Right ventricle myocardium superior (tissue), 1 donor: ENCODE measurements around the gene SLC52A1. TPM values are rescaled to one million over a fixed set of nuclear protein-coding genes. Genes with fewer than 3 reads are reported as not detected.

Experiments
- ATAC-seq: fragments of 200-7000 bp; cut with Tn5 transposase; one replicate; pipeline ENCODE4 v1.9.1; 2020; ENCODE audit warnings: mild to moderate bottlenecking; ENCODE audit not compliant: poor library complexity
- DNase-seq: peaks from one replicate; pipeline ENCODE4 v3.0.0-alpha.2; 2020
- intact Hi-C: fragments of 100-400 bp; cut with DNase I; formaldehyde crosslinking; loops from one replicate; pipeline ENCODE4 v1.11.2; 2022
- total RNA-seq: library from RNA; stranded (reverse); fragmentation: NEBNext Ultra II Directional; extraction: Animal tissue kit (Norgen Biotek cat#: 25700); gene quantifications from one replicate; pipeline ENCODE4 v1.2.1, GENCODE V29; 2021
- donor health status: DM: no; HTN: yes; CAD: no; lungs with severe emphysema.

Gene SLC52A1
- total RNA-seq, 1 donor from 2014 or later, result not detected

- intact Hi-C loops, result no loop called here
- DNase-seq (peak; percentile 75), ATAC-seq (peak; percentile 23)
Measured at GRCh38 chr17:4998027-4998731, 37.0 kb downstream of the SLC52A1 start.

DNA sequence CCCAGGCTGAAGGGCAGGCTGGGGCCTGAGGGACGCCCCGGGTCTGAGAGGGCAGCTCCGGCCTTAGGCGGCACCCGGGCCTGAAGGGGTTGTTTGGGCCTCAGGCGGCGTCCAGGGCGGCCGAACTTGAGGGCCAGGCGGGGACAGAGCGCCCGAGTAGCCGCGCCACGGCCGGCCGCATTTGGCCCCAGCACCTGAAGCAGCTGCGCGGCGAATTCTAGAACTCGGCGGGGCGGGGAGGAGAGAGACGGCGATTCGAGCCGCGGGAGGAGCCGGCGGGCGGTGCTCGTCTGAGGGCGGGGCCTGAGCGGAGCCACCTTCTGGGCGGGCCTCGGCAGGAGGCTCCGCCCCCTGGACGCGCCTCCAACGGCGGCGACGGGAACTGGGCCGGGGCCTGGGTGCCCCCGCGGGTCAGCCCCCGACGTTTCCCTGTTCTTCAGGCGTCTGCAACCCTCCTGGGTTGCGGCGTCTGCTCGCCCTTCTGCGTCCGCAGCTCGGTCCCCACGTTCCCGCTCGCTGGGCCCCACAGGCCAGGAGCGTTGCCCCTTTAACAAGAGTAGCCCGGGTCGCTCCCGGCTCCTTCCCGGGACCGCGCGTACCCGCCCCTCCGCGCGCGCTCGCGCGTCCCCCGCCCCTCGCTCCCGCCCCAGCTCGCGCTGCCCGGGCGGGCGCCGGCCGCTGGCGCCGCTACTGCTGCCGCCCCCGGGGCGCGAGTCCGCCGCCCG is 37.8 kb downstream of the SLC52A1 start, which contains the start of the genes INCA1 and KIF1C:
Gene INCA1, minus strand, starts transcription at position 221 of the 725 bp plus-strand sequence. CDS start 3,085 bp downstream, outside the sequence.
Gene KIF1C, plus strand, starts transcription at position 649 of the 725 bp plus-strand sequence. CDS start 2,297 bp downstream, outside the sequence.
- DNase-seq (peak; percentile 97), ATAC-seq (peak; percentile 92)
- intact Hi-C loops, result no loop called here

- DNase-seq (no peak), ATAC-seq (no peak)
- intact Hi-C loops, result no loop called here
Measured at GRCh38 chr17:4994081-4994595, 41.1 kb downstream of the SLC52A1 start.

GRCh38 chr17:4987767-4988567 is 47.3 kb downstream of the SLC52A1 start:
- DNase-seq, result peak; percentile 53
- peak; percentile 17 for ATAC-seq
- intact Hi-C loops, result no loop called here

DNA sequence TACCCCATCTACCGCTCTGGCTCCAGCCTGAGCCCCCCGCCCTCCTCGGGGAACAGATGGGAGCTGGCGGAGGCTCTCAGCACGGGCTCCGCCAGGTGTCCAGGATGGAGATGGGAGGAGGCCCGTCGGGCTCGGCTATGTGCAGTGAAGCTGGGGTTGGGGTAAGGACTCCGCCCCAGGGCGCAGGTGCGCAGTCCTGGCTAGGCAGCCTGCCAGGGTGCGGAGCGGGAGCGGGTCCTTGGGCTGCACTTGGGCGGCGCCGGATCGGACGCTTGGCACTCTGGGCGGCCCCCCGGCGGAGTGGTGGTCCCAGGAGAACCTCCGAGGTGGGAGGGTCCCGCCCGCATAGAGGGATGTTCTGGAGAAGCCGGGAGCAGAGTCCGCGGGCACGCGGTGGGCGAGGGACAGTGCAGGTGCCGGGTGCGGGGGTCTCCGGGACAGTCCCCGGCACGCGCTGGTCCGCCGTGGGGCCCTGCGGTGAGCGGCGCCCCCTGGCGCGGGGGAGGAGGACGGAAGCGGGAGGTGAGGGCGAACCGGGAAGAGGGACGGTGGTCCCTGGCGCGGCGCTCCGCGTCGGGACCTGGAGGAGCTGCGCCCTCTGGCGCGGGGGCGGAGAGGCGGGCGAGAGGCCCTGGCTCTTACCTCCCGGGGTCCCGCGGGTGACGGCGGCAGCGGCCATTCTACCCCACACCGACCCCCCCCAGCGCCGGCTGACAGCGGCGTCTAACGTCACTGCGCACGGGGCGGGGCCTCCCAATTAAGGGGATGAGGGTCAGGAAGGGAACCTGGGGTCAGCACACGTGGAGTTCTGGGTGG is 48.1 kb downstream of the SLC52A1 start, which contains the start of gene CAMTA2:
Gene CAMTA2, minus strand, starts transcription at position 725 of the 816 bp plus-strand sequence. CDS start 1,453 bp downstream, outside the sequence.
- intact Hi-C loops, result no loop called here
- DNase-seq (peak; percentile 96), ATAC-seq (peak; percentile 97)

DNA sequence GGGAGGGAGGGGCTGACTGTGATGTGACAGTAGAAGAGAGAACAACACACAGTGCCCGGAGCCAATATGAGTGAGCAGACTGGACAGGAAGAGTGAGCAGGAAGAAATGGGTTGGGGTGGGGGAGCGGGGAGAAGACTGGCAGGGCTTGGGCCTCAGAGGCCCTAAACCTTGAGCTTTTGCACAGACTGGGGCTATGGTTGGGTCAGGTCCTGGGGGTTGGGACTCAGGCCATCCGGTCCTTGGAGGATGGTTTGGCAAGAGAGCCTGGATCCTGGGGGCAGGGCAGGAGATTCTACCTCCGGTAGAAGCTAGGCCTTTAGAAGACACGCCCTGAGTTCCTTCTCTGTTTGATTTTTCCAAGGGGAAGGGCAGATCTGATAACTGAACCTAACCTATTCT is 48.8 kb downstream of the SLC52A1 start:
- ATAC-seq, result no peak

More for the DNA sequence above, 48.8 kb downstream of the SLC52A1 start:
- intact Hi-C loops, result no loop called here
- no peak for DNase-seq

Other genes with a start within 250 kb of the SLC52A1 start
- 0.62 TPM for gene VMO1, start 249.1 kb downstream of the SLC52A1 start, total RNA-seq
- not detected for gene GLTPD2, start 246.5 kb downstream of the SLC52A1 start, total RNA-seq
- 214 TPM for gene PSMB6, start 239.3 kb downstream of the SLC52A1 start, total RNA-seq
- 13.6 TPM for gene PLD2, start 228.3 kb downstream of the SLC52A1 start, total RNA-seq
- 47.6 TPM for gene MINK1, start 202.1 kb downstream of the SLC52A1 start, total RNA-seq
- 0.51 TPM for gene C17orf107, start 135.9 kb downstream of the SLC52A1 start, total RNA-seq
- gene CHRNE, start 132.3 kb downstream of the SLC52A1 start, total RNA-seq, result 0.30 TPM
- gene GP1BA, start 103.1 kb downstream of the SLC52A1 start, total RNA-seq, result not detected
- gene SLC25A11, start 95.4 kb downstream of the SLC52A1 start, total RNA-seq, result 208 TPM
- 85.8 TPM for gene RNF167, start 95.2 kb downstream of the SLC52A1 start, total RNA-seq
- 179 TPM for gene PFN1, start 86.9 kb downstream of the SLC52A1 start, total RNA-seq
- 534 TPM for gene ENO3, start 84.3 kb downstream of the SLC52A1 start, total RNA-seq
- 158 TPM for gene SPAG7, start 67.6 kb downstream of the SLC52A1 start, total RNA-seq
- 29.4 TPM for gene CAMTA2, start 47.8 kb downstream of the SLC52A1 start, total RNA-seq
- gene INCA1, start 37.9 kb downstream of the SLC52A1 start, total RNA-seq, result 2.8 TPM
- gene KIF1C, start 37.5 kb downstream of the SLC52A1 start, total RNA-seq, result 720 TPM
- 9.3 TPM for gene ZFP3, start 43.0 kb upstream of the SLC52A1 start, total RNA-seq
- gene ZNF232, start 76.5 kb upstream of the SLC52A1 start, total RNA-seq, result 3.3 TPM
- not detected for gene USP6, start 80.6 kb upstream of the SLC52A1 start, total RNA-seq
- gene ZNF594, start 156.4 kb upstream of the SLC52A1 start, total RNA-seq, result 5.2 TPM
- 1.00 TPM for gene SCIMP, start 199.4 kb upstream of the SLC52A1 start, total RNA-seq
- gene RABEP1, start 246.9 kb upstream of the SLC52A1 start, total RNA-seq, result 51.7 TPM